Activated gamma-delta T cell treated with Interleukin-2 at 50 U/mL for 16 hours (primary cell): ENCODE measurements around the gene SETDB1.
A peak's percentile ranks its signal among the peaks of the same experiment; 100 is the strongest.
"Not testable (repeated sequence)": the region's sequence is repeated elsewhere in the genome, so short reads cannot be mapped to it uniquely, and the experiment has no call there.

Experiments used
- DNase-seq: peaks from one replicate; pipeline ENCODE4 v3.0.0-alpha.2; 2020

SETDB1 gene

GRCh38 chr1:150926097-150926741 lies at the start of gene SETDB1:
Gene SETDB1 (plus strand): TSS chr1:150926363. CDS start chr1:150927715, 1,352 bp downstream.
- peak; percentile 91 for DNase-seq

- DNase-seq, result not testable (repeated sequence)
These were observed 47.2 kb upstream of the SETDB1 start for GRCh38 chr1:150878931-150879330.

- no peak for DNase-seq
These were observed 44.7 kb upstream of the SETDB1 start for GRCh38 chr1:150881331-150882070.

- DNase-seq, result not testable (repeated sequence)
These were observed 43.0 kb upstream of the SETDB1 start for GRCh38 chr1:150883121-150883520.

- DNase-seq, result no peak
These were observed 39.1 kb upstream of the SETDB1 start, which contains the start of gene CTXND2 for GRCh38 chr1:150887018-150887417. Gene CTXND2 (plus strand): TSS chr1:150887136. CDS start chr1:150912315, 25,179 bp downstream.

- no peak for DNase-seq
These were observed 37.4 kb upstream of the SETDB1 start for GRCh38 chr1:150888727-150889126.

- no peak for DNase-seq
These were observed 36.1 kb upstream of the SETDB1 start for GRCh38 chr1:150890033-150890416.

- no peak for DNase-seq
These were observed 32.7 kb upstream of the SETDB1 start for GRCh38 chr1:150893336-150893913.

- DNase-seq, result no peak
These were observed 30.5 kb upstream of the SETDB1 start for GRCh38 chr1:150895618-150896017.

GRCh38 chr1:150899795-150900194 lies 26.4 kb upstream of the SETDB1 start:
- DNase-seq, result not testable (repeated sequence)

GRCh38 chr1:150902346-150902745 lies 23.8 kb upstream of the SETDB1 start:
- no peak for DNase-seq

GRCh38 chr1:150902751-150903150 lies 23.4 kb upstream of the SETDB1 start:
- DNase-seq, result no peak

GRCh38 chr1:150905301-150905700 lies 20.9 kb upstream of the SETDB1 start:
- no peak for DNase-seq

GRCh38 chr1:150906329-150906728 lies 19.8 kb upstream of the SETDB1 start:
- no peak for DNase-seq

- DNase-seq, result no peak
These were observed 19.4 kb upstream of the SETDB1 start for GRCh38 chr1:150906813-150907212.

- DNase-seq, result no peak
These were observed 16.5 kb upstream of the SETDB1 start for GRCh38 chr1:150909585-150910180.

- no peak for DNase-seq
These were observed 13.5 kb upstream of the SETDB1 start for GRCh38 chr1:150912623-150913022.

GRCh38 chr1:150917387-150917786 lies 8.8 kb upstream of the SETDB1 start:
- no peak for DNase-seq

GRCh38 chr1:150922519-150922975 lies 3.6 kb upstream of the SETDB1 start:
- peak; percentile 76 for DNase-seq

GRCh38 chr1:150925080-150925479 lies 1.1 kb upstream of the SETDB1 start:
- peak; percentile 3 for DNase-seq

- no peak for DNase-seq
These were observed 1.5 kb downstream of the SETDB1 start for GRCh38 chr1:150927624-150928023.

- DNase-seq, result no peak
These were observed 2.1 kb downstream of the SETDB1 start for GRCh38 chr1:150928286-150928685.

GRCh38 chr1:150928775-150929174 lies 2.6 kb downstream of the SETDB1 start:
- DNase-seq, result not testable (repeated sequence)
